Uterus (tissue), 4 donors: ENCODE measurements around the gene RNASE4. TPM values are rescaled to one million over a fixed set of nuclear protein-coding genes. Genes with fewer than 3 reads are reported as not detected.
A peak's percentile ranks its signal among the peaks of the same experiment; 100 is the strongest.
"Not testable (repeated sequence)": the region's sequence is repeated elsewhere in the genome, so short reads cannot be mapped to it uniquely, and the experiment has no call there.

Experiments used
- DNase-seq, 2 donors: peaks; one replicate each; pipeline ENCODE4 v3.0.0-alpha.2; 2019 to 2020
- H3K27ac ChIP-seq, 2 donors: fragments of 200-600 bp; sonication (generic); 1 replicate in 1 of 2; 2 replicates in 1 of 2; pipeline ENCODE4 v1.5.1; 2016 to 2018
- H3K27me3 ChIP-seq, 2 donors: fragments of 200-600 bp; sonication (generic); one replicate each; pipeline ENCODE4 v1.5.1; 2018 to 2019; ENCODE audit warnings: control low read depth in 1 of 2
- H3K36me3 ChIP-seq, 2 donors: fragments of 200-600 bp; sonication (generic); one replicate each; pipeline ENCODE4 v1.5.1; 2019; ENCODE audit warnings: control low read depth in 1 of 2
- H3K4me1 ChIP-seq, 2 donors: fragments of 200-600 bp; sonication (generic); one replicate each; pipeline ENCODE4 v1.5.1; 2018 to 2019; ENCODE audit warnings: control low read depth in 1 of 2
- H3K4me3 ChIP-seq, 2 donors: fragments of 200-600 bp; sonication (generic); 1 replicate in 1 of 2; 2 replicates in 1 of 2; pipeline ENCODE4 v1.5.1; 2018 to 2019; ENCODE audit warnings: mild to moderate bottlenecking in 1 of 2
- H3K9me3 ChIP-seq, 2 donors: fragments of 200-600 bp; sonication (generic); one replicate each; pipeline ENCODE4 v1.5.1; 2019; ENCODE audit warnings: control low read depth in 1 of 2
- POLR2A ChIP-seq, 2 donors: fragments of 450-650 bp; IDR thresholded peaks; one replicate each; pipeline ENCODE4 v1.6.1; 2016; ENCODE audit warnings: antibody characterized with exemption in 2 of 2, mild to moderate bottlenecking in 1 of 2, moderate library complexity in 1 of 2
- intact Hi-C: fragments of 100-400 bp; cut with DNase I; formaldehyde crosslinking; loops from one replicate; pipeline ENCODE4 v1.15.1; 2023; ENCODE audit warnings: low total_unique reads
- total RNA-seq, 4 donors: library from RNA; depleted of rRNA in 3 of 4; stranded (reverse); fragments of >200 nt in 3 of 4; gene quantifications; one replicate each; pipeline versions ENCODE4 v1.1.0 to v1.2.4, GENCODE V29; 2014 to 2023
- TF ChIP-seq, protein P1 (sequence below), 4 experiments: fragments of 200-600 bp in 2 of 4; fragments of 450-650 bp in 2 of 4; sonication (generic) in 2 of 4; IDR thresholded peaks; one replicate each; pipeline ENCODE4 v1.5.1; 2016 to 2019; ENCODE audit warnings: antibody characterized with exemption in 4 of 4, mild to moderate bottlenecking in 2 of 4, moderate library complexity in 1 of 4
- donor health status: DM: yes; HTN: yes; CAD: no.

The RNASE4 gene, protein sequence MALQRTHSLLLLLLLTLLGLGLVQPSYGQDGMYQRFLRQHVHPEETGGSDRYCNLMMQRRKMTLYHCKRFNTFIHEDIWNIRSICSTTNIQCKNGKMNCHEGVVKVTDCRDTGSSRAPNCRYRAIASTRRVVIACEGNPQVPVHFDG
- total RNA-seq = 100 to 1,000 TPM in 1 of 4 donors, 10 to 100 TPM in 3; 26.3 to 159 (median 76.3) TPM

GRCh38 chr14:20683891-20684661, at the start of gene RNASE4:
TSS of gene RNASE4 (plus strand) at chr14:20684560. CDS start at chr14:20699372, 14,812 bp downstream.
- peak; percentile 53 to 73 for TF ChIP-seq POLR2A (IDR thresholded peaks at IDR 0.05)
- TF ChIP-seq, protein P1, sequence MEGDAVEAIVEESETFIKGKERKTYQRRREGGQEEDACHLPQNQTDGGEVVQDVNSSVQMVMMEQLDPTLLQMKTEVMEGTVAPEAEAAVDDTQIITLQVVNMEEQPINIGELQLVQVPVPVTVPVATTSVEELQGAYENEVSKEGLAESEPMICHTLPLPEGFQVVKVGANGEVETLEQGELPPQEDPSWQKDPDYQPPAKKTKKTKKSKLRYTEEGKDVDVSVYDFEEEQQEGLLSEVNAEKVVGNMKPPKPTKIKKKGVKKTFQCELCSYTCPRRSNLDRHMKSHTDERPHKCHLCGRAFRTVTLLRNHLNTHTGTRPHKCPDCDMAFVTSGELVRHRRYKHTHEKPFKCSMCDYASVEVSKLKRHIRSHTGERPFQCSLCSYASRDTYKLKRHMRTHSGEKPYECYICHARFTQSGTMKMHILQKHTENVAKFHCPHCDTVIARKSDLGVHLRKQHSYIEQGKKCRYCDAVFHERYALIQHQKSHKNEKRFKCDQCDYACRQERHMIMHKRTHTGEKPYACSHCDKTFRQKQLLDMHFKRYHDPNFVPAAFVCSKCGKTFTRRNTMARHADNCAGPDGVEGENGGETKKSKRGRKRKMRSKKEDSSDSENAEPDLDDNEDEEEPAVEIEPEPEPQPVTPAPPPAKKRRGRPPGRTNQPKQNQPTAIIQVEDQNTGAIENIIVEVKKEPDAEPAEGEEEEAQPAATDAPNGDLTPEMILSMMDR (IDR thresholded peaks at IDR 0.05) = peak in 1 of 4 experiments; percentile 9
- Histone ChIP-seq H3K4me1 (no peaks in the 10 kb centered on the region), H3K36me3 (no peaks in the 10 kb centered on the region)

GRCh38 chr14:20641591-20641990, 42.8 kb upstream of the RNASE4 start, which contains the start of gene OR6S1:
TSS of gene OR6S1 (minus strand) at chr14:20641691. CDS start at chr14:20641691, 0 bp downstream.
- Histone ChIP-seq H3K4me3 (no peak within 1 kb of the TSS), H3K27me3 (no peaks in the 10 kb centered on the region), H3K27ac (no peak within 1 kb of the TSS), H3K9me3 (no peaks in the 10 kb centered on the region), H3K36me3 (no peaks in the 10 kb centered on the region), H3K4me1 (no peaks in the 10 kb centered on the region)
- DNase-seq = no peak
- intact Hi-C loops = no loop called here
- TF ChIP-seq POLR2A (IDR thresholded peaks at IDR 0.05) = no peak
- TF ChIP-seq, protein P1 (IDR thresholded peaks at IDR 0.05) = no peak

More at GRCh38 chr14:20683891-20684661, at the start of gene RNASE4:
- intact Hi-C loops = loop anchor here (2.0 kb wide), 1 partner anchor 69 kb away; no protein-coding TSS in a partner anchor
- no peaks in the 10 kb centered on the region for H3K9me3 ChIP-seq
- H3K27me3 ChIP-seq = no peaks in the 10 kb centered on the region
- peak; percentile 85 to 90 for DNase-seq
- H3K4me3 ChIP-seq = peak within 1 kb of the TSS; percentile 79 to 98
- peak within 1 kb of the TSS; percentile 100 for H3K27ac ChIP-seq

DNA sequence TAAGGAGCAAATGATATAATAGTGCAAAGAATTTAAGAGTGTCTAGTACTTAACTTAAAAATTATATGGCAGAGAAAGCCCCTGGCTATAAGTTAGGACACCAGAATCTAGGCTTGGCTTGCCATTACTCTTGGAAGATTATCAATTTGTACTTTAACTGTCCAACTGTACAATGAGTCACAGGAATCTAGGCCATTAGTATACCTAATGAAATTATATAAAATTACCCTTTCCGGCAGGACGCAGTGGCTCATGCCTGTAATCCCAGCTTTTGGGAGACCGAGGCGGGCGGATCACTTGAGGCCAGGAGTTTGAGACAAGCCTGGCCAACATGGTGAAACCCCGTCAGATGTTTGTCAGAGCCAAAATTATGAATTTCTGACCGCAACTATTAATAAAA, 42.2 kb upstream of the RNASE4 start:
- H3K36me3 ChIP-seq = no peaks in the 10 kb centered on the region
- TF ChIP-seq, protein P1 (IDR thresholded peaks at IDR 0.05) = no peak
- no peak for TF ChIP-seq POLR2A (IDR thresholded peaks at IDR 0.05)
- H3K27ac ChIP-seq = no peak overlapping the region
- H3K4me1 ChIP-seq = no peaks in the 10 kb centered on the region
- H3K4me3 ChIP-seq = no peak overlapping the region
- no peak for DNase-seq
- no peaks in the 10 kb centered on the region for H3K27me3 ChIP-seq
- intact Hi-C loops = no loop called here
- no peaks in the 10 kb centered on the region for H3K9me3 ChIP-seq

- H3K4me3 ChIP-seq, intact Hi-C loops, DNase-seq, H3K9me3 ChIP-seq, H3K27me3 ChIP-seq, H3K36me3 ChIP-seq, H3K4me1 ChIP-seq, H3K27ac ChIP-seq: not testable (repeated sequence)
These were observed 41.6 kb upstream of the RNASE4 start for GRCh38 chr14:20642755-20643154.

- TF ChIP-seq, protein P1 (IDR thresholded peaks at IDR 0.05) = no peak
- TF ChIP-seq POLR2A (IDR thresholded peaks at IDR 0.05) = no peak
- no peak for DNase-seq
- Histone ChIP-seq H3K9me3 (no peaks in the 10 kb centered on the region), H3K4me3 (no peak overlapping the region), H3K36me3 (no peaks in the 10 kb centered on the region), H3K4me1 (no peaks in the 10 kb centered on the region), H3K27ac (no peak overlapping the region), H3K27me3 (no peaks in the 10 kb centered on the region)
- intact Hi-C loops = no loop called here
These were observed 39.8 kb upstream of the RNASE4 start for GRCh38 chr14:20644520-20644919.
